ENCODE data around the gene IMMP2L.

The IMMP2L gene

GRCh38 chr7:111059833-111060232 lies 502.5 kb downstream of the IMMP2L start:
- DNase-seq, result no peak

GRCh38 chr7:111057066-111057465 lies 505.2 kb downstream of the IMMP2L start:
- DNase-seq, result no peak

GRCh38 chr7:111056371-111056770 lies 505.9 kb downstream of the IMMP2L start:
- DNase-seq, result no peak

GRCh38 chr7:111053035-111053434 lies 509.3 kb downstream of the IMMP2L start:
- DNase-seq, result no peak

- no peak for DNase-seq
These were observed 510.5 kb downstream of the IMMP2L start for GRCh38 chr7:111051832-111052231.

- no peak for DNase-seq
These were observed 511.3 kb downstream of the IMMP2L start for GRCh38 chr7:111050875-111051416.

GRCh38 chr7:111049971-111050680 lies 512.2 kb downstream of the IMMP2L start:
- no peak for DNase-seq

- no peak for DNase-seq
These were observed 514.7 kb downstream of the IMMP2L start for GRCh38 chr7:111047595-111047994.

GRCh38 chr7:111045449-111045848 lies 516.8 kb downstream of the IMMP2L start:
- DNase-seq, result no peak

GRCh38 chr7:111043561-111043960 lies 518.7 kb downstream of the IMMP2L start:
- no peak for DNase-seq

- DNase-seq, result no peak
These were observed 519.5 kb downstream of the IMMP2L start for GRCh38 chr7:111042842-111043241.

- DNase-seq, result no peak
These were observed 520.7 kb downstream of the IMMP2L start for GRCh38 chr7:111041577-111041976.

GRCh38 chr7:111038185-111038584 lies 524.1 kb downstream of the IMMP2L start:
- no peak for DNase-seq

- no peak for DNase-seq
These were observed 530.4 kb downstream of the IMMP2L start for GRCh38 chr7:111031916-111032315.

GRCh38 chr7:111030336-111030735 lies 532.0 kb downstream of the IMMP2L start:
- DNase-seq, result no peak

GRCh38 chr7:111029574-111030251 lies 532.6 kb downstream of the IMMP2L start:
- DNase-seq, result peak; percentile 31

- no peak for DNase-seq
These were observed 533.1 kb downstream of the IMMP2L start for GRCh38 chr7:111029141-111029572.

- no peak for DNase-seq
These were observed 534.9 kb downstream of the IMMP2L start for GRCh38 chr7:111027396-111027795.

GRCh38 chr7:111026806-111027205 lies 535.5 kb downstream of the IMMP2L start:
- DNase-seq, result no peak

- DNase-seq, result no peak
These were observed 535.9 kb downstream of the IMMP2L start for GRCh38 chr7:111026343-111026742.

- no peak for DNase-seq
These were observed 537.3 kb downstream of the IMMP2L start for GRCh38 chr7:111025006-111025405.

- DNase-seq, result no peak
These were observed 543.1 kb downstream of the IMMP2L start for GRCh38 chr7:111018960-111019736.

GRCh38 chr7:111018447-111018846 lies 543.8 kb downstream of the IMMP2L start:
- DNase-seq, result no peak
